ENCODE data around the gene MUCL3. TPM values are rescaled to one million over a fixed set of nuclear protein-coding genes. Genes with fewer than 3 reads are reported as not detected.
"Not testable (repeated sequence)": the region's sequence is repeated elsewhere in the genome, so short reads cannot be mapped to it uniquely, and the experiment has no call there.

The MUCL3 gene
- total RNA-seq, 1 experiment from 2014 or later = 0.15 TPM

- H4K20me1 ChIP-seq (ENCODE audit: insufficient read depth); H3K9me2 ChIP-seq (ENCODE audit: insufficient read depth); intact Hi-C loops (cut with micrococcal nuclease); H3K27me3 ChIP-seq (ENCODE audit: insufficient read depth, low read length); H2AFZ ChIP-seq (ENCODE audit: low read depth, low read length, poor library complexity, severe bottlenecking); ATAC-seq; DNase-seq (ENCODE audit: low read depth, low spot score); H3K9me3 ChIP-seq (ENCODE audit: control insufficient read depth in 1 of 2, insufficient read depth in 1 of 2, low read depth in 1 of 2, low read length in 2 of 2): not testable (repeated sequence)
- H3K4me1 ChIP-seq (ENCODE audit: control insufficient read depth in 1 of 2, insufficient read depth in 2 of 2, low read length in 2 of 2) = peaks cover 8 to 16% of the 10 kb centered on the region in 2 experiments; a peak in 3 of 4 replicates
- RAD21 ChIA-PET (ENCODE audit: low non-redundant PET in 1 of 2, low total read pairs in 2 of 2, uncharacterized antibody in 2 of 2, unreplicated experiment in 2 of 2) = interaction anchor here (0.8 to 1.0 kb wide), 3 partner anchors 24 to 208 kb away, joined by 3 to 9 read pairs (median 3); partner anchors contain the start of gene DDR1 (in 1 of the 2)
- peaks cover 15 to 23% of the 10 kb centered on the region in 2 experiments; a peak in 3 of 4 replicates for H3K36me3 ChIP-seq (ENCODE audit: control insufficient read depth in 1 of 2, insufficient read depth in 2 of 2, low read length in 2 of 2)
- H3K79me2 ChIP-seq (ENCODE audit: insufficient read depth, low read length) = peaks cover 15% of the 10 kb centered on the region
- peak overlapping the region; percentile 45; the same call in 1 of the 2 replicates for H3K27ac ChIP-seq (ENCODE audit: low read depth, low read length)
- CTCF ChIA-PET = interaction anchor here (1.0 to 2.7 kb wide), 5 partner anchors 11 to 180 kb away, joined by 3 to 10 read pairs (median 5); no protein-coding TSS in a partner anchor
- peak overlapping the region; percentile 94 for H3K4me2 ChIP-seq (ENCODE audit: low read length)
- H3K9ac ChIP-seq (ENCODE audit: low read length) = peak overlapping the region; percentile 93
- POLR2A ChIA-PET = interaction anchor here (0.7 to 1.6 kb wide), 8 partner anchors 11 to 172 kb away, joined by 3 to 6 read pairs (median 3); no protein-coding TSS in a partner anchor
- peak overlapping the region; percentile 99 for H3K4me3 ChIP-seq (replicated peaks in 1 of 2; ENCODE audit: low read depth in 1 of 2, low read length in 2 of 2)
- BruUV-seq (replicated peaks) = TSS peak; percentile 38
These were observed 33.4 kb upstream of the MUCL3 start for GRCh38 chr6:30907290-30907757.

- TF ChIP-seq EGR1 (IDR thresholded peaks at IDR 0.05; ENCODE audit: low read depth) (no peak), TCF7L2 (IDR thresholded peaks at IDR 0.05; ENCODE audit: borderline replicate concordance, extremely low read depth, insufficient read depth, insufficient read length) (peak; percentile 85), SRF (IDR thresholded peaks at IDR 0.05; ENCODE audit: low read depth) (no peak), ZFX (IDR thresholded peaks at IDR 0.05) (no peak), POLR2A (IDR thresholded peaks at IDR 0.05; ENCODE audit: borderline replicate concordance, extremely low read depth, insufficient read depth, insufficient read length) (no peak), YY1 (IDR thresholded peaks at IDR 0.05; ENCODE audit: extremely low read depth, insufficient replicate concordance, low read depth, low read length) (peak; percentile 5), ATF3 (IDR thresholded peaks at IDR 0.05) (no peak), POLR2AphosphoS5 (IDR thresholded peaks at IDR 0.05; ENCODE audit: low read depth, low read length) (peak; percentile 51), CBX3 (IDR thresholded peaks at IDR 0.05; ENCODE audit: low read depth) (no peak), EZH2phosphoT487 (IDR thresholded peaks at IDR 0.05; ENCODE audit: borderline replicate concordance) (no peak), CEBPB (IDR thresholded peaks at IDR 0.05; ENCODE audit: low read depth) (no peak), CTCF (IDR thresholded peaks at IDR 0.05 in 2 of 3, conservative IDR thresholded peaks at IDR 0.05 in 1 of 3; ENCODE audit: borderline replicate concordance in 1 of 3, insufficient read depth in 1 of 3, low read depth in 2 of 3, low read length in 2 of 3) (no peak), FOSL1 (IDR thresholded peaks at IDR 0.05; ENCODE audit: low read depth) (no peak)
- peaks cover 15% of the 10 kb centered on the region for H3K79me2 ChIP-seq (ENCODE audit: insufficient read depth, low read length)
- peak within 1 kb of the TSS; percentile 93 for H3K9ac ChIP-seq (ENCODE audit: low read length)
- ATAC-seq (peak; percentile 96), DNase-seq (ENCODE audit: low read depth, low spot score) (peak; percentile 99)
- ChIA-PET POLR2A (interaction anchor here (0.7 to 1.6 kb wide), 7 partner anchors 11 to 172 kb away, joined by 3 to 6 read pairs (median 3); no protein-coding TSS in a partner anchor), RAD21 (ENCODE audit: low non-redundant PET in 1 of 2, low total read pairs in 2 of 2, uncharacterized antibody in 2 of 2, unreplicated experiment in 2 of 2) (interaction anchor here in 1 of 2 experiments (0.8 to 1.0 kb wide), 2 partner anchors 24 to 207 kb away, joined by 3 to 9 read pairs; partner anchors contain the start of gene DDR1), CTCF (interaction anchor here (1.0 to 2.7 kb wide), 4 partner anchors 10 to 179 kb away, joined by 3 to 10 read pairs (median 4); no protein-coding TSS in a partner anchor)
- no peaks in the 10 kb centered on the region for H3K9me3 ChIP-seq (ENCODE audit: control insufficient read depth in 1 of 2, insufficient read depth in 1 of 2, low read depth in 1 of 2, low read length in 2 of 2)
- H3K4me1 ChIP-seq (ENCODE audit: control insufficient read depth in 1 of 2, insufficient read depth in 2 of 2, low read length in 2 of 2) = peaks cover 8 to 16% of the 10 kb centered on the region in 2 experiments; a peak in 3 of 4 replicates
- H3K4me2 ChIP-seq (ENCODE audit: low read length) = peak within 1 kb of the TSS; percentile 94
- intact Hi-C loops (cut with micrococcal nuclease) = loop anchor here (2.0 kb wide), 1 partner anchor 23 kb away; the partner anchor contains the start of gene DDR1
- H3K27me3 ChIP-seq (ENCODE audit: insufficient read depth, low read length) = no peaks in the 10 kb centered on the region
- peaks cover 15 to 30% of the 10 kb centered on the region in 2 experiments; a peak in 3 of 4 replicates for H3K36me3 ChIP-seq (ENCODE audit: control insufficient read depth in 1 of 2, insufficient read depth in 2 of 2, low read length in 2 of 2)
- no peaks in the 10 kb centered on the region for H3K9me2 ChIP-seq (ENCODE audit: insufficient read depth)
- H2AFZ ChIP-seq (ENCODE audit: low read depth, low read length, poor library complexity, severe bottlenecking) = no peak within 1 kb of the TSS
- BruUV-seq (replicated peaks) = no TSS peak
- H3K27ac ChIP-seq (ENCODE audit: low read depth, low read length) = peak within 1 kb of the TSS; percentile 58
- H3K4me3 ChIP-seq (replicated peaks in 1 of 2; ENCODE audit: low read depth in 1 of 2, low read length in 2 of 2) = peak within 1 kb of the TSS; percentile 99
- no peaks in the 10 kb centered on the region for H4K20me1 ChIP-seq (ENCODE audit: insufficient read depth)
These were observed 32.8 kb upstream of the MUCL3 start, which contains the start of gene GTF2H4 for GRCh38 chr6:30907758-30908591. GTF2H4 (plus strand) TSS chr6:30908207.
